SK-N-MC (cell line): Measurements from ENCODE around the gene KRT76.

Experiments
- DNase-seq: peaks from one replicate; pipeline ENCODE4 v3.0.0-alpha.2; 2011; ENCODE audit warnings: low read depth, low spot score
- H3K27ac ChIP-seq: fragments of 200-600 bp; sonication (generic); 2 replicates; pipeline ENCODE4 v1.5.1; 2016; ENCODE audit warnings: mixed run types
- H3K36me3 ChIP-seq: fragments of 200-600 bp; sonication (generic); 2 replicates; pipeline ENCODE4 v1.6.1; 2017; ENCODE audit warnings: antibody characterized with exemption, low read length, mixed read lengths; ENCODE audit not compliant: insufficient read depth
- H3K4me3 ChIP-seq: fragments of 200-600 bp; sonication (generic); 2 replicates; pipeline ENCODE4 v1.5.1; 2016
- H3K9ac ChIP-seq: fragments of 200-600 bp; sonication (generic); 2 replicates; pipeline ENCODE4 v1.8.0; 2017; ENCODE audit warnings: mixed run types, mixed read lengths; ENCODE audit not compliant: insufficient read length
- H3K9me3 ChIP-seq: fragments of 200-600 bp; sonication (generic); 2 replicates; pipeline ENCODE4 v1.6.1; 2017; ENCODE audit warnings: low read depth, mild to moderate bottlenecking, antibody characterized with exemption, low read length, moderate library complexity, mixed read lengths
- EZH2 ChIP-seq: fragments of 200-600 bp; sonication (generic); IDR thresholded peaks from one replicate; pipeline ENCODE4 v1.6.1; 2017; ENCODE audit warnings: antibody characterized with exemption
- FOXP2 ChIP-seq: optimal IDR thresholded peaks from 2 replicates; pipeline ENCODE3; 2011; ENCODE audit warnings: mild to moderate bottlenecking, moderate library complexity; ENCODE audit not compliant: insufficient read depth; ENCODE audit errors: extremely low read length, control extremely low read depth
- POLR2AphosphoS5 ChIP-seq: IDR thresholded peaks from 2 replicates; pipeline ENCODE4 v1.6.1; 2012; ENCODE audit warnings: mild to moderate bottlenecking, low read depth, low read length, borderline replicate concordance

The KRT76 gene

GRCh38 chr12:52789637-52790426 lies 12.7 kb upstream of the KRT76 start:
- TF ChIP-seq EZH2 = no peak
- no peak for TF ChIP-seq POLR2AphosphoS5
- TF ChIP-seq FOXP2 = no peak
- DNase-seq = no peak

GRCh38 chr12:52788876-52789636 lies 11.9 kb upstream of the KRT76 start:
- H3K27ac ChIP-seq = no peak overlapping the region
- H3K4me3 ChIP-seq = no peak overlapping the region
- H3K36me3 ChIP-seq = no peaks in the 10 kb centered on the region
- no peak for DNase-seq
- no peaks in the 10 kb centered on the region for H3K9me3 ChIP-seq
- H3K9ac ChIP-seq = no peak overlapping the region
- TF ChIP-seq FOXP2 (no peak), POLR2AphosphoS5 (no peak), EZH2 (no peak)

More at GRCh38 chr12:52789637-52790426, 12.7 kb upstream of the KRT76 start:
- H3K27ac ChIP-seq = no peak overlapping the region
- no peak overlapping the region for H3K4me3 ChIP-seq
- H3K9me3 ChIP-seq = no peaks in the 10 kb centered on the region
- H3K9ac ChIP-seq = no peak overlapping the region
- H3K36me3 ChIP-seq = no peaks in the 10 kb centered on the region

DNA sequence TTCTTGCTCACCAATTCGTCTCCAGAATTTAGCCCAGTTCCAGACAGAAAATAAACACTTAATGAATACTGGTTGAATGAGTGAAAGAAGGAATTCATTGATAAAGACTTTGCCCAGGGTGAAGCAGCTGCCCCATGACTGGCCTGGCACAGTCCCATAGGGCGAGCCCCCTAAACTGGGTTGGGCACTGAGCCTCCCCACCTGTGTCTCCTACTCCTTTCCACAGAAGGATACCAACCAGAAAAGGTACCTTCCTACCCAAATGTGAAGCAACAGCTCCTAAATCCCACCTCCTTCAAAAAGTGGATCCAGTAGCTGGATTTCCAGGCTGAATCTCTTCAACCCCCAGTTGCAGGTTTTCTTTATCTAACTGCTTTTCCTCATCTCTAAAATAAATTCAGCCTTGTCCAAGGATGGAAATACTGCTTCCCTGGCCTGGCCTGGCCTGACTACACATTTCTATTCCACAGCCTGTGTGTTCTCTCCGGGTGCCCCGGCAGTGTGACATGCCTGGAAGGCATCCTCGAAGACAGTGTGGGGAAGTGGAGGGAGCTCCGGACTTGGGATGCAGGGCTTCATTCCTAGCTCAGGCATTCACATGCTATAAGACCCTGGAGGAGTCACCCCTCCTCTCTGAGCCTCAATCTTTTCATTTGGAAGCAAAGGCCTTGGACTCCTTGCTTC lies 11.2 kb upstream of the KRT76 start:
- no peak for TF ChIP-seq POLR2AphosphoS5
- no peak overlapping the region for H3K9ac ChIP-seq
- H3K9me3 ChIP-seq = no peaks in the 10 kb centered on the region
- no peak for DNase-seq
- H3K36me3 ChIP-seq = no peaks in the 10 kb centered on the region
- no peak overlapping the region for H3K27ac ChIP-seq
- no peak overlapping the region for H3K4me3 ChIP-seq

DNA sequence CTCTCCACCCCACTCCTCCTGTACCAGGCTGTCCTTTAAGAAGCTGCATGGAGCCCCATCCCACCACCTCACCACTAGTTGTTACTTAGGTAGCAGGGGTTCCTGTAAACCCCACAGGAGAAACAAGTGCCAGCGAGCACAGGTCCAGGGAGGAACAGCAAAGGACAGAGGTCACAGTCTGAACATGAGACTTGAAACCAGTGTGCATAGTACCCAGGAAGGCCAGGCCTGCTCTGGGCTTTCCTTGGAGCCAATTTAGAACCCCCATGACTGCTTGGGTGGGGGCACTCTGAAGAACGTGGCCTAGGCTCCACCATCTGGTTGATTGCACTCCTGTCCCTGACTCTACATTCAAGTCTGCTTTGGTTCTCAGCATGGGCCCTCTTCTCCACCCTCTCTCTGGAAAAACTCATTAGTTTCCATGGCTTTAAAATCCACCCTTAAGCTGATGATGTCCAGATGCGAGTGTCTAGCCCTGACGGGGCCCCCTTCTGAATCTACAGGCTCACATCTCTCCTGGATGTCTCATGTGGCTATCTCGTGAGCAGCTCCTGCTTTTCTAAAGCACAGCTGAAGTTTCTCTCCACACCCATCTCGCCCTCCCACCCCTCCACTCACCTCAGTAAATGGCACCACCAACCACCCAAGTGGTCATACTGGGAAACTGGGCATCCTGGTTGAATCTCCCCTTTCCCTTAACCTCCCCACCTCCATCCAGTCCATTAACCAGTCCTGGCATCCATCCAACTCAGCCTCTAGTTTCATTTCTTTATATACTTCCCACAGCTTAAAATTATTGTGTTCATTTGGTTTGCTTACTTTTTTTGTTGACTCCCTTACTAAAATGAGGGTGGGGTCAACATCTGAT lies 10.4 kb upstream of the KRT76 start:
- TF ChIP-seq POLR2AphosphoS5 = no peak
- TF ChIP-seq EZH2 = no peak
- no peak for TF ChIP-seq FOXP2
- Histone ChIP-seq H3K27ac (no peak overlapping the region), H3K4me3 (no peak overlapping the region), H3K9me3 (no peaks in the 10 kb centered on the region), H3K9ac (no peak overlapping the region), H3K36me3 (no peaks in the 10 kb centered on the region)
- no peak for DNase-seq

GRCh38 chr12:52784909-52785308 lies 7.8 kb upstream of the KRT76 start:
- Histone ChIP-seq H3K27ac (no peak overlapping the region), H3K9me3 (no peaks in the 10 kb centered on the region), H3K36me3 (no peaks in the 10 kb centered on the region), H3K9ac (no peak overlapping the region), H3K4me3 (no peak overlapping the region)
- no peak for DNase-seq
- no peak for TF ChIP-seq POLR2AphosphoS5
- TF ChIP-seq FOXP2 = no peak
- no peak for TF ChIP-seq EZH2

DNA sequence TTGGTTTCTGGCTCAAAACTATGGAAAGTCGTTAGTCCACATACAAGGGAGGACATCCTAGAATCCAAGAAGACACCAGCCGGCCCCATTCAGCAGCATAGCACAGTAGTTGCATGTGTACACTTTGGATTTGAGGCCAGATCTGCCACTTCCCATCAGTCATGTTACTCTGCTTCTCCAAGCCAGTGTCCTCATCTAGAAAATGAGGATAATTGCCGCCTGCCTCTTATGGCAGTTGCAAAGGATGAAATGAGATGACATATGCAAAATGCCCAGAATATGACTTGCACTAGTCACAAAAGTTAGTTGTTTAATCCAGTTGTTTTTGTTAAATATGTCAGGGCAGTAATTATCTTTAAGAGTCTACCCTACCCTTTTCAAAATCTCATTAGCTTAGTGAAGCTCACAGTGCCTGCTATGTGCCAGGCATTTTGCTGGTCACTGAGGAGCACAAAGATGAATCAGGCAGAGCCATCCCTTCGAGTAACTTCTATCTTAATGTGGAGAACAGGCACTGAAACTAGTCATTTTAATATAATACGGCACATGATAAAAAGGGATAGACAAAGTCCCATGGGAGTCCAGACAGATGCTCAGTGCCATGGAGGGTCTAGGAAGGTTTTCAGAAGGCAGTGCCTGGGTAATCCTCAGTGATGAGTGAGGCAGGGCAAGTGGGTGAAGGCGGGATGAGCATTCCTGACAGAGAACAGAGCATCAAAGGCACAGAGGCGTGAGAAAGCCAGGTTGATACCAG lies 6.6 kb upstream of the KRT76 start:
- DNase-seq = no peak
- no peak for TF ChIP-seq EZH2
- no peak for TF ChIP-seq POLR2AphosphoS5
- TF ChIP-seq FOXP2 = no peak
- H3K36me3 ChIP-seq = no peaks in the 10 kb centered on the region
- no peak overlapping the region for H3K27ac ChIP-seq
- no peak overlapping the region for H3K9ac ChIP-seq
- H3K4me3 ChIP-seq = no peak overlapping the region
- no peaks in the 10 kb centered on the region for H3K9me3 ChIP-seq

DNA sequence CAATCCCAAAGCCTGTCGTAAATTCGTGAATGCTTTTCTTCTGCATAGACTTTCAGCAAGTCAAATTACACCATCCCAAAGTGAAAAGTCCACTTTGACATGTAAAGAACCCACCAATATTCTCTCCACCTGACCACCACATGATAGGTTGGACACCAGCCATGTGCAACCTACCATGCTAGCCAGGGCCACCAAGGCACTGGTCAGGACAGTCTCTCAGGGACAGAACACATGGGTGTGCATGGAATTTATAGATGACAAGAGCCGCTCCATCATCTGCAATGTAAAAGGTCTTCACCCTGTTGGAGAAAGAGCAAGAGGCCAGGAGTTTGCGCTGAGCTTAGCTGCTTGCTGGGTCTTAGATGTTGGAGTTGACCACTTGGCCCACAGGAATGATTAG lies 5.4 kb upstream of the KRT76 start:
- H3K9me3 ChIP-seq = no peaks in the 10 kb centered on the region
- H3K36me3 ChIP-seq = no peaks in the 10 kb centered on the region
- no peak for DNase-seq
- no peak overlapping the region for H3K4me3 ChIP-seq
- no peak overlapping the region for H3K27ac ChIP-seq
- TF ChIP-seq FOXP2 (no peak), POLR2AphosphoS5 (no peak), EZH2 (no peak)
- H3K9ac ChIP-seq = no peak overlapping the region
